Neural cell (in vitro differentiated cells): ENCODE data around the gene PROX1.

ENCODE experiments used
- CTCF ChIP-seq: fragments of 450-650 bp; IDR thresholded peaks from 2 replicates; pipeline ENCODE4 v1.5.1; 2014; ENCODE audit warnings: antibody characterized with exemption, mild to moderate bottlenecking, moderate library complexity; ENCODE audit not compliant: poor library complexity, severe bottlenecking
- EZH2 ChIP-seq: fragments of 200-600, 300-800 bp; shearing (Covaris generic), sonication (generic); IDR thresholded peaks from 2 replicates; pipeline ENCODE4 v1.6.1; 2014; ENCODE audit warnings: antibody characterized with exemption, low read length, borderline replicate concordance, mild to moderate bottlenecking; ENCODE audit not compliant: insufficient read depth, poor library complexity, severe bottlenecking
- POLR2AphosphoS5 ChIP-seq: IDR thresholded peaks from 2 replicates; pipeline ENCODE4 v1.6.1; 2012
- REST ChIP-seq: IDR thresholded peaks from 2 replicates; pipeline ENCODE4 v1.6.1; 2012; ENCODE audit warnings: borderline replicate concordance
- SMC3 ChIP-seq: fragments of 450-650 bp; conservative IDR thresholded peaks from 2 replicates; pipeline ENCODE4 v1.6.1; 2014; ENCODE audit warnings: antibody characterized with exemption, mild to moderate bottlenecking, moderate library complexity; ENCODE audit not compliant: poor library complexity
- TAF1 ChIP-seq: IDR thresholded peaks from 2 replicates; pipeline ENCODE4 v1.6.1; 2012; ENCODE audit warnings: low read depth

GRCh38 chr1:213988507-213989001 lies 781 bp downstream of the PROX1 start:
- TF ChIP-seq POLR2AphosphoS5 = no peak
- TF ChIP-seq EZH2 = no peak
- no peak for TF ChIP-seq CTCF
- no peak for TF ChIP-seq REST
- TF ChIP-seq TAF1 = no peak
- no peak for TF ChIP-seq SMC3
